GM12875 (cell line): ENCODE data around the gene POLR3A.
"Not testable (repeated sequence)": the region's sequence is repeated elsewhere in the genome, so short reads cannot be mapped to it uniquely, and the experiment has no call there.

Experiments
- H3K4me3 ChIP-seq: one replicate; pipeline ENCODE4 v1.5.1; 2011; ENCODE audit warnings: low read depth, low read length, control low read depth
- CTCF ChIP-seq: IDR thresholded peaks from 2 replicates; pipeline ENCODE4 v1.5.1; 2011; ENCODE audit warnings: low read depth, mild to moderate bottlenecking, control low read depth, inconsistent platforms, low read length, moderate library complexity, borderline replicate concordance; ENCODE audit not compliant: insufficient read depth

The POLR3A gene

GRCh38 chr10:78029269-78030226 is at the start of gene POLR3A:
Gene POLR3A (minus strand): TSS chr10:78029515. CDS start chr10:78029407, 108 bp downstream.
- TF ChIP-seq CTCF, result peak; percentile 54; the same call in 1 of the 2 replicates

GRCh38 chr10:78078539-78079330 is 49.4 kb upstream of the POLR3A start:
- no peak overlapping the region for H3K4me3 ChIP-seq
- no peak for TF ChIP-seq CTCF

More at GRCh38 chr10:78029269-78030226, at the start of gene POLR3A:
- peak within 1 kb of the TSS; percentile 98 for H3K4me3 ChIP-seq

GRCh38 chr10:78075806-78076205 is 46.5 kb upstream of the POLR3A start:
- not testable (repeated sequence) for H3K4me3 ChIP-seq

- no peak overlapping the region for H3K4me3 ChIP-seq
Observed at GRCh38 chr10:78072504-78072903, 43.2 kb upstream of the POLR3A start.

GRCh38 chr10:78071857-78072179 is 42.5 kb upstream of the POLR3A start:
- no peak for TF ChIP-seq CTCF
- no peak overlapping the region for H3K4me3 ChIP-seq

More at GRCh38 chr10:78072504-78072903, 43.2 kb upstream of the POLR3A start:
- TF ChIP-seq CTCF, result no peak

DNA sequence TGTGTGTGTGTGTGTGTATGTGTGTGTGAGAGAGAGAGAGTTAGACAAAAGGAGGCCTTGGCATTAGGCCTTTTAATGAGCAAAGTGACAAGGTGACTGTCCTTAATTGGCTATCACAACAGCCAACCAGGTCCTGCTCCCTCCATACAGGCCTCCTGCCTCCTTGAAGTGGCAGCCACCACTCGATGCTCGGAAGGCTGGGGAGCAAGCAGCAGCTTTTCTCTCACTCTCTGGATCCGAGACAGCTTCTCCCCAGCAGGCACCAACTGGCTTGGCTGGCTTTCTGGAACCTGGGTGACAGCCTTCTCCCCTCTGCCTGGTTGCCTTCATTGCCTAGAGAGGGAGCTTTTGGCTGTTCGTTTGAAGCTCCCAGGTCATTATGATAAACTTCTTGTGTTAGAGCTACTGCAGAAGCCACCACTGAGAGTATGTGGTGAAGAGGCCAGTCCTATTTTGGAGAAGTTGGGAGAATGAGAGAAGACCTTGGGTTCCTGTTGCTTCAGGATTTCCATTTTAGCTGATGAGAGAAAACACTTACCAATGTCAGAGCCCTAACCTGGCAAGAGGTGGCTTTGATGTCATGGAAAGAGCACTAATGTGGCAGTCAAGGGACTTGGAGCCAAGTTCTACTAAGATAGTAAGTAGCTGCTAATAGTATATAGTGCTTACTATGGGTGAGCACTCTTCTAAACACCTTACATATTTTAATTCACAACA is 42.0 kb upstream of the POLR3A start:
- H3K4me3 ChIP-seq, result no peak overlapping the region
- no peak for TF ChIP-seq CTCF

DNA sequence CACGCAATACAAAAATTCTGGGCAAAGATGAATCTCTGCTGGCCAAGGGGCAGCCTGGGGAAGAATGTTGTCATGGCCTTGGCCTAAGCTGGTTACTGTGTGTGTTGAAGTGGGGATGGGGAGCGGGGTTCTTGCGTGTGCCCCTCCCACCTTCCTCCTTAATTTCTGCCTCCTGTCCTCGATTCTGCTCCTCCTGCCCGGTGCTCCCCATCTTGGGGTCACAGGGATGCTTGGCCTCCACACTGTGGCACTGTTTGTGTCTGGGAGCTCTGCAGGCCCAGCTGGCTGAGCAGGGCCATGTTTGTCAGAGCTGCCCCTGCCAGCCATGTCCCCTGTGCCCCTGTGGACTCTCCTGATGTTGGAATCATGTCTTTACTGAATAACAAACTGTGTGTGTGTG is 41.4 kb upstream of the POLR3A start:
- no peak for TF ChIP-seq CTCF
- H3K4me3 ChIP-seq, result no peak overlapping the region

DNA sequence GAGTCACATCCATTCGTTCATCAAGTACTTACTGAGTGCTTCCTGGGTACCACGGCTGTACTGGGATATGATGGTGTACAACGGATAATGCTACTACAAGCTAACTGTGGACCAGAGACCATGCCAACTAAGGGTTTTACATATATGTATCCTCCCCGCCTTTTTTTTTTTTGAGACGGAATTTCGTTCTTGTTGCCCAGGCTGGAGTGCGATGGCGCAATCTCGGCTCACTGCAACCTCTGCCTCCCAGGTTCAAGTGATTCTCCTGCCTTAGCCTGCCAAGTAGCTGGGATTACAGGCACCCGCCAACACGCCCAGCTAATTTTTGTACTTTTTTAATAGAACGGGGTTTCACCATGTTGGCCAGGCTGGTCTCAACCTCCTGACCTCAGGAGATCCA is 40.7 kb upstream of the POLR3A start:
- not testable (repeated sequence) for H3K4me3 ChIP-seq
